Activated naive CD8-positive, alpha-beta T cell (primary cell): ENCODE measurements around the gene SPATA6L.
A peak's percentile ranks its signal among the peaks of the same experiment; 100 is the strongest.
"Not testable (repeated sequence)": the region's sequence is repeated elsewhere in the genome, so short reads cannot be mapped to it uniquely, and the experiment has no call there.

Experiments used
- H3K27ac Mint-ChIP-seq: one replicate; pipeline ENCODE4 v1.8.0; 2021; ENCODE audit warnings: mixed read lengths
- H3K27me3 Mint-ChIP-seq: one replicate; pipeline ENCODE4 v1.8.0; 2021; ENCODE audit warnings: mixed read lengths
- H3K36me3 Mint-ChIP-seq: one replicate; pipeline ENCODE4 v1.8.0; 2021; ENCODE audit warnings: mixed read lengths
- H3K4me1 Mint-ChIP-seq: one replicate; pipeline ENCODE4 v1.8.0; 2021; ENCODE audit warnings: low read depth, mixed read lengths
- H3K4me3 Mint-ChIP-seq: one replicate; pipeline ENCODE4 v1.8.0; 2021; ENCODE audit warnings: mild to moderate bottlenecking, mixed read lengths
- H3K9me3 Mint-ChIP-seq: one replicate; pipeline ENCODE4 v1.8.0; 2021; ENCODE audit warnings: low read depth, mixed read lengths

The SPATA6L gene

GRCh38 chr9:4663956-4664355, 2.3 kb downstream of the SPATA6L start:
- Mint-ChIP-seq H3K4me3 (peak overlapping the region; percentile 78), H3K36me3 (no peaks in the 10 kb centered on the region), H3K27ac (no peak overlapping the region), H3K9me3 (no peaks in the 10 kb centered on the region), H3K4me1 (peaks cover 75% of the 10 kb centered on the region), H3K27me3 (no peaks in the 10 kb centered on the region)

- H3K36me3 Mint-ChIP-seq, result no peaks in the 10 kb centered on the region
- peak overlapping the region; percentile 55 for H3K27ac Mint-ChIP-seq
- peaks cover under 1% of the 10 kb centered on the region for H3K27me3 Mint-ChIP-seq
- H3K4me1 Mint-ChIP-seq, result peaks cover 70% of the 10 kb centered on the region
- H3K9me3 Mint-ChIP-seq, result no peaks in the 10 kb centered on the region
- peak overlapping the region; percentile 78 for H3K4me3 Mint-ChIP-seq
Observed at GRCh38 chr9:4662989-4663792, 3.1 kb downstream of the SPATA6L start.

- Mint-ChIP-seq H3K36me3 (no peaks in the 10 kb centered on the region), H3K27ac (peak within 1 kb of the TSS; percentile 93), H3K4me1 (peaks cover 63% of the 10 kb centered on the region), H3K9me3 (no peaks in the 10 kb centered on the region), H3K4me3 (peak within 1 kb of the TSS; percentile 93), H3K27me3 (peaks cover 2% of the 10 kb centered on the region)
Observed at GRCh38 chr9:4662108-4662988, 3.9 kb downstream of the SPATA6L start, which contains the start of gene PLPP6. PLPP6 (plus strand) TSS chr9:4662294; CDS start chr9:4662376, 82 bp downstream.

GRCh38 chr9:4661611-4662010, 4.7 kb downstream of the SPATA6L start:
- peak overlapping the region; percentile 93 for H3K4me3 Mint-ChIP-seq
- no peaks in the 10 kb centered on the region for H3K36me3 Mint-ChIP-seq
- peak overlapping the region; percentile 93 for H3K27ac Mint-ChIP-seq
- H3K27me3 Mint-ChIP-seq, result peaks cover 2% of the 10 kb centered on the region
- peaks cover 56% of the 10 kb centered on the region for H3K4me1 Mint-ChIP-seq
- H3K9me3 Mint-ChIP-seq, result no peaks in the 10 kb centered on the region

GRCh38 chr9:4661165-4661564, 5.1 kb downstream of the SPATA6L start:
- H3K4me1 Mint-ChIP-seq, result peaks cover 51% of the 10 kb centered on the region
- no peaks in the 10 kb centered on the region for H3K9me3 Mint-ChIP-seq
- peak overlapping the region; percentile 93 for H3K4me3 Mint-ChIP-seq
- no peaks in the 10 kb centered on the region for H3K36me3 Mint-ChIP-seq
- peak overlapping the region; percentile 93 for H3K27ac Mint-ChIP-seq
- peaks cover 2% of the 10 kb centered on the region for H3K27me3 Mint-ChIP-seq

GRCh38 chr9:4660665-4661064, 5.6 kb downstream of the SPATA6L start:
- Mint-ChIP-seq H3K4me1 (peaks cover 46% of the 10 kb centered on the region), H3K4me3 (peak overlapping the region; percentile 51)
- not testable (repeated sequence) for H3K9me3 Mint-ChIP-seq, H3K36me3 Mint-ChIP-seq, H3K27ac Mint-ChIP-seq, H3K27me3 Mint-ChIP-seq

- no peak overlapping the region for H3K27ac Mint-ChIP-seq
- no peaks in the 10 kb centered on the region for H3K9me3 Mint-ChIP-seq
- H3K4me1 Mint-ChIP-seq, result peaks cover 16% of the 10 kb centered on the region
Observed at GRCh38 chr9:4657426-4658159, 8.7 kb downstream of the SPATA6L start.

GRCh38 chr9:4656621-4657020, 9.7 kb downstream of the SPATA6L start:
- H3K4me3 Mint-ChIP-seq, result no peak overlapping the region
- H3K36me3 Mint-ChIP-seq, result peaks cover 6% of the 10 kb centered on the region
- peaks cover 10% of the 10 kb centered on the region for H3K4me1 Mint-ChIP-seq
- H3K27ac Mint-ChIP-seq, result no peak overlapping the region
- no peaks in the 10 kb centered on the region for H3K9me3 Mint-ChIP-seq
- H3K27me3 Mint-ChIP-seq, result peaks cover 2% of the 10 kb centered on the region

More at GRCh38 chr9:4657426-4658159, 8.7 kb downstream of the SPATA6L start:
- peaks cover 2% of the 10 kb centered on the region for H3K27me3 Mint-ChIP-seq
- H3K36me3 Mint-ChIP-seq, result peaks cover 6% of the 10 kb centered on the region
- no peak overlapping the region for H3K4me3 Mint-ChIP-seq

- H3K36me3 Mint-ChIP-seq, H3K9me3 Mint-ChIP-seq, H3K4me3 Mint-ChIP-seq, H3K27me3 Mint-ChIP-seq, H3K27ac Mint-ChIP-seq, H3K4me1 Mint-ChIP-seq: not testable (repeated sequence)
Observed at GRCh38 chr9:4656196-4656595, 10.1 kb downstream of the SPATA6L start.

GRCh38 chr9:4654538-4654937, 11.7 kb downstream of the SPATA6L start:
- Mint-ChIP-seq H3K4me3 (no peak overlapping the region), H3K9me3 (no peaks in the 10 kb centered on the region), H3K27ac (no peak overlapping the region), H3K4me1 (no peaks in the 10 kb centered on the region), H3K27me3 (peaks cover 2% of the 10 kb centered on the region), H3K36me3 (peaks cover 6% of the 10 kb centered on the region)

- peaks cover 2% of the 10 kb centered on the region for H3K27me3 Mint-ChIP-seq
- peaks cover 6% of the 10 kb centered on the region for H3K36me3 Mint-ChIP-seq
- H3K27ac Mint-ChIP-seq, result no peak overlapping the region
- no peak overlapping the region for H3K4me3 Mint-ChIP-seq
- H3K4me1 Mint-ChIP-seq, result no peaks in the 10 kb centered on the region
- no peaks in the 10 kb centered on the region for H3K9me3 Mint-ChIP-seq
Observed at GRCh38 chr9:4654084-4654483, 12.2 kb downstream of the SPATA6L start.

- Mint-ChIP-seq H3K4me1 (peaks cover 12% of the 10 kb centered on the region), H3K4me3 (no peak overlapping the region), H3K27ac (no peak overlapping the region), H3K9me3 (no peaks in the 10 kb centered on the region), H3K27me3 (no peaks in the 10 kb centered on the region), H3K36me3 (peaks cover 2% of the 10 kb centered on the region)
Observed at GRCh38 chr9:4642351-4642750, 23.9 kb downstream of the SPATA6L start.

GRCh38 chr9:4640027-4640426, 26.3 kb downstream of the SPATA6L start:
- H3K9me3 Mint-ChIP-seq, result no peaks in the 10 kb centered on the region
- peaks cover 3% of the 10 kb centered on the region for H3K36me3 Mint-ChIP-seq

GRCh38 chr9:4639420-4639819, 26.9 kb downstream of the SPATA6L start:
- H3K4me1 Mint-ChIP-seq, result peaks cover 9% of the 10 kb centered on the region
- peaks cover 6% of the 10 kb centered on the region for H3K36me3 Mint-ChIP-seq
- no peak overlapping the region for H3K4me3 Mint-ChIP-seq
- H3K27ac Mint-ChIP-seq, result no peak overlapping the region
- H3K27me3 Mint-ChIP-seq, result no peaks in the 10 kb centered on the region
- no peaks in the 10 kb centered on the region for H3K9me3 Mint-ChIP-seq

More at GRCh38 chr9:4640027-4640426, 26.3 kb downstream of the SPATA6L start:
- no peak overlapping the region for H3K4me3 Mint-ChIP-seq
- H3K4me1 Mint-ChIP-seq, result peaks cover 12% of the 10 kb centered on the region
- no peak overlapping the region for H3K27ac Mint-ChIP-seq
- H3K27me3 Mint-ChIP-seq, result no peaks in the 10 kb centered on the region
